Stimulated activated CD4-positive, alpha-beta T cell treated with anti-CD3 and anti-CD28 coated beads, Interleukin-2, amount 100 ng/mL, for 48 hours (primary cell): ENCODE results near the gene RNF215.

Experiments used
- DNase-seq, 2 donors: peaks; one replicate each; pipeline ENCODE4 v3.0.0-alpha.2; 2020

The RNF215 gene

GRCh38 chr22:30393885-30394284, 6.7 kb upstream of the RNF215 start:
- DNase-seq, result no peak

GRCh38 chr22:30393322-30393680, 6.1 kb upstream of the RNF215 start:
- DNase-seq, result no peak

DNA sequence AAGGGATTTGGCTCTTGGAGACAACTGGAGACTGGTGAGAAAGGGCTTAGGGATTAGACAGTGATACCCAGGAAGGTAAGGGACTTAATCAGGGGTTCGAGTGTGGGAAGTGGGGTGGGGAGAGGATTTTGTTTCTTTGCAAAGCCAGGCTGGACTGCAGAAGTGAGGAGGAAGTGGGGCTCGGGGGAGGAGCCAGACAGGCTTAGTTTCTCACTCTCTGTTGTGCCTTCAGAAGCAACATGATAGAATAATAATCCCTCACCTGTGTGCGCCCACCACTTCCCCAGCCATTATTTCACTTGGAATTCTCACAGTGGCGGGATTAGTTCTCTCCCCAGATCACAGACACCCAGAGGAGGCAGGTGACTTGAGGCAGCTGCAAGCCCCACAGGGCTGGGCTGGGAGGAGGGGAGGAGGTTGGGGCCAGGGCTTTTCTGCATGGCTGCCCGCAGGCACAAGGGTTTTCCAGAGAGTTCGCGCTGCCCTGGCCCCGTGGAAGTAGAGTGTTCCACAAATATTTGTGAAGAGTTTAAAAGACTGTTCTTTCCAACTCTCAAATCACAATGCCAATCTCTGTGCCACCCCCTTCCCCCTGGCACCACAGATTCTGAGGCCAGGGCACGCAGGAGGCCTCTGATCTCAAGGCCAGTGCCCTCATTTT, 5.6 kb upstream of the RNF215 start:
- DNase-seq, result no peak

GRCh38 chr22:30390974-30391691, 3.9 kb upstream of the RNF215 start:
- DNase-seq, result peak; percentile 71 to 72

DNA sequence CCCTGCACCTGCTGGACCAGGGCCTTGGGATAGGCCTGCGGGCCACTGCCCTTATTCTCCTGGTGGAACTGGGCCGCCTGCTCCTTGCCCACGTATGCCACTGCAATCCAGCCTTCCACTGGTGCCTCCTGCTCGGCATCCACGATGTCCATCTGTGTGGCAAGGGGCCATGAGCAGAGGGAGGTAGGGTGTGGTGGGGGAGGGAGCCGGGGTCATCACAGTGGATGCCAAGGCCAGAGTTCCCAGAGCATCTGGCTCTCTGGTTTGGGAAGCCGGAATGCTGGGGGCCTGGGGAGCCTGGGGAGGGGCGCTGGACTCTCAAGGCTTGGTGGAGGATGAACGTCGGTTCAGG, 627 bp downstream of the RNF215 start:
- no peak for DNase-seq

DNA sequence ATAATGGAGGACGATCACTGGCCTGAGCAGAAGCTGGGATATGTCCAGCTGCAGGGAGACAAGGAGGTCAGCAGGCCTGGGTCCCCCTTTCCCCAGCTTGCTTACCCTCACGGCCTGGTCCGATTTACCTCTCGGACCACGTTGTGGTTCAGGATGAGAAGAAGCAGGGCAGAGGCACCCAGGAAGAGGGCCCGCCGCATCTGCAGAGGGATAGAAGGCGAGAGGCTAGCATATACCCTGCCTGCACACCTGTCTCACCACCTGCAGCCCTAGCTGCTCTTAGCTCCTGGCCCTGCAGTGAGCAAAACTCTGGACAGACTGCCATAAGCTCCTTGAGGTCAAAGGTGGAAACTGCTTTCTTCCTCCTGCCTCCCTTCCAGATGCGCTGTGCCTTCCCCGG, 1.3 kb downstream of the RNF215 start:
- no peak for DNase-seq

GRCh38 chr22:30383061-30383460, 4.2 kb downstream of the RNF215 start:
- DNase-seq, result no peak

DNA sequence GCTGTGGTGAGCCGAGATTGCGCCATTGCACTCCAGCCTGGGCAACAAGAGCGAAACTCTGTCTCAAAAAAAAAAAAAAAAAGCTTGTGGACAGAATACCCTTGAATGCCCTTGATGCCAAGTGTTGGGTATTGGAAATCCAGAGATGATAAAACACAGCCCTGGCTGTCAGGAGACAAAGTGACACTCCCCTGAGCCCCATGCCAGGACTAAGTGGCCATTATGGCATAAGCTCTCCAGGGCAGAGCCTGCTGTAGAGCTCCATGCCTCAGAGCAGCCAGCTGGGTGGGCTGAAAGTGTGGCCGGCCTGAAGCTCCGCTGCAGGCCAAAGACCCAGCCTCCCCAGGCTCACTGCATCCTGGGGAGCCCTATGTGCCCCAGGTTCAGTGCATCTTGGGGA, 4.9 kb downstream of the RNF215 start:
- no peak for DNase-seq

DNA sequence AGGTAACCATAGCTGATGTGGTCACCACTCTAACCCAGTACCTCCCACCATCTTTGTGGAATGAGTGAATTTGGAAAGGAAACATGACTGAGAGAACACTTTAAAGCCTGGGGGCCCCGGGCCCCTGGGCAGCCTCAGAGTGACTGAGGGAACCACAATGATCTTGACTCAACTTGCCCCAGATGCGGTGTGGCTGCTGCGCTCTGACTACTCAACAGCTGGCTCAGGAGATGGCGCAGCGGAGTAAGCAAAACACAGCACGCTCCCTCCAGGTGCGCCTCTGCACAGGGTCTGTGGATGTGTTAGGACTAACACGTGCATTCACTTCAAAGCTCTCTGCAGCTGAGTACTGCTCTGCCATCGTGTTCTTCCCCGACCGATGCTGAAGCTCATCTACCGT, 5.9 kb downstream of the RNF215 start:
- DNase-seq, result peak in 1 of 2 donors; percentile 23

DNA sequence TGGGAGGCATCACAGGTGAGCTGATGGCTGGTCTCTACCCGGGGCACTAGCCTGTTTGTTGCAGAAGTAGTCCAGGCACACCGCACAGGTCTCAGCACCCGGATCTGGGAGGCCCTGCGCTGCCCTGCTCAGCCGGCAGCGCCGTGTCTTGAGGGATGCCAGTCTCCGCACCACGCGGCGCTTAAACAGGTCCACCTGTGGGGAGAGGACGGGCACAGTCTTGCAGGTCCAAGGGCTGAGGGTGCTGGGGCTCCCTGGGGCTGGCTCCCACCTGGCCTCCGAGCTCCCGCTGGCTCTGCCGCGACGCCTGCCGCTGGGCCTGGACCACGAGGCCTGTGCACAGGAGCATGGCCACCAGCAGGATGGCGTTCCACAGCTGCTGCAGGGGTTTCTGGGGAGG, 7.2 kb downstream of the RNF215 start:
- DNase-seq, result no peak

DNA sequence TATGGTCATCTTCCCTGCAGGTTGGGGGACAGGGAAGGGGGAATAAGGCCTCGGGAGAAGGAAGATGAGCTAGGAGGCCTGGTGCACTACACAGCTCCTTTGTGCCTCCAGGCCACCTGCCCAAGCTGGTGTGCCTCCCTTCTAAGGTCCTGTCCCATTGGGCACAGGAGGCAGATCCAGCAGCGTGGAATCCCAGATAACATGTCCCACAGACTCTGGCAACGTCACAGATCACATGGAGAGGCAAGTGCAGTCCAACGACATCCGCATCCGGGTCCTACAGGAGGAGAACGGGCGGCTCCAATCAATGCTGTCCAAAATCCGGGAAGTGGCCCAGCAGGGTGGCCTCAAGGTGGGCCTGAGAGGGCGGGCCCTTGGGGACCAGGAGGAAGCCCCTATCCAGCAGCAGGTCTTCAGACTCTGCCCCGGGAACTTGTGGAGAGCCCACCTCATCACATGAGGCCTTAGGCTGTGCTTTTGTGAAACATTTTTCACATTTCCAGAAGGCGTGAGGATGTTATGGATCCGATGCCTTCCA, 11.8 kb downstream of the RNF215 start:
- DNase-seq, result no peak

DNA sequence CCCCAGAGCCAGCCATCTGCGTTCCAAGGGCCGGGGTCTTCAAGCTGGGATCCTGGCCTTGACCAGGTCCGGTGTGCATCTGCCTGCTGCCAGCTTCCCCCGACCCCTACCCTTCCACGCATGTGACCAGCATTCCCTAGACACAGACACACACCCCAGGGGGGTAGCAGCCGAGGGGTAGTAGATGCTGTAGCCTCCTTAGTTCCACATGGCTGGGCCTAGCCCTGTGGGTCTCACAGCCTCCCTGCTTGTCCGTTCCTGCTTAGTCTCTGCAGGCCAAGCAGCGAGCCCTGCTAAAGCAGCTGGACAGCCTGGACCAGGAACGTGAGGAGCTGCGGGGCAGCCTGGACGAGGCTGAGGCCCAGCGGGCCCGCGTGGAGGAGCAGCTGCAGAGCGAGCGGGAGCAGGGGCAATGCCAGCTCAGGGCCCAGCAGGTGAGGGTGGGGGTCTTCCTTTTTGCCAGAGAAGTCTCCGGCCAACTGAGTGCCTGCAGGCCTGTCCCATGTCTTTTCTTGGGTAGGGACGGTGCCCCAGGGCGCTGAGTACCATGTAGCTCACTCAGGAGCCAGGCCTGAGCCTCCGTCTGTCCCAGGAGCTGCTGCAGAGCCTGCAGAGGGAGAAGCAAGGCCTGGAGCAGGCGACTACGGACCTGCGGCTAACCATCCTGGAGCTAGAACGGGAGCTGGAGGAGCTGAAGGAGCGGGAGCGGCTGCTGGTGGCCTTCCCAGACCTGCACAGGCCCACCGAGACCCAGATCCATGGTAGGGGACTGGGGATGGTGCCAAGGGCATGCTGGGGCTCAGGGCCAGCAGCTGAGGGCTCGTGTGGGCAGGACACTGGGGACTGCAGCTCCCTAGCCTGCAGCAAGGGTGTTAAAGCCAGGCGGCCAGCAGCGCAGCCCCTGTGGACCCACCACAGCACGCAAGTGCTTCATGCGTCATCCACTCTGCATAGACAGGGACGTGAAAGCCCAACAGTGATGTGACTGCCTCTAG, 13.6 kb downstream of the RNF215 start:
- no peak for DNase-seq

DNA sequence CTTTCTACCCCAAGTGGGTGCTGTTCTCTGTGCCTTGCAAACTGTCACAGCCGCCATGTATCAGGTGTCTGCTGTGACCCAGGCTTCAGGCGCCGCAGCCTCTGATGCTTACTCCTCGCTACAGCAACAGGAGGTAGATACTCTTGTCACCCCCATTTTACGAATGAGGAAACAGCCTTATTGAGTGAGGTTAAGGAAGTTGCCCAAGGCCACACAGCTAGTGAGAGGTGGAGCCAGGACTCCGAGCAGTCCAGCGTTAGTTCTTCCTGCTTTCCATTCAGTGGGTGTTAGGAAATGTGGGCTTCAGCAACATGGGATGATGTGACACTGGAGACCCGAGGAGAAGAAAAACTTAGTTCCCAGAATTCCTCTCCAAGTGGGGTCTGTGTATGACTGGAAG, 14.3 kb downstream of the RNF215 start:
- DNase-seq, result no peak

- no peak for DNase-seq
These were observed 15.2 kb downstream of the RNF215 start for GRCh38 chr22:30371981-30372380.

- no peak for DNase-seq
These were observed 15.9 kb downstream of the RNF215 start for GRCh38 chr22:30371321-30371720.

GRCh38 chr22:30370641-30371230, 16.5 kb downstream of the RNF215 start:
- DNase-seq, result no peak

- DNase-seq, result no peak
These were observed 18.8 kb downstream of the RNF215 start for GRCh38 chr22:30368420-30368819.

DNA sequence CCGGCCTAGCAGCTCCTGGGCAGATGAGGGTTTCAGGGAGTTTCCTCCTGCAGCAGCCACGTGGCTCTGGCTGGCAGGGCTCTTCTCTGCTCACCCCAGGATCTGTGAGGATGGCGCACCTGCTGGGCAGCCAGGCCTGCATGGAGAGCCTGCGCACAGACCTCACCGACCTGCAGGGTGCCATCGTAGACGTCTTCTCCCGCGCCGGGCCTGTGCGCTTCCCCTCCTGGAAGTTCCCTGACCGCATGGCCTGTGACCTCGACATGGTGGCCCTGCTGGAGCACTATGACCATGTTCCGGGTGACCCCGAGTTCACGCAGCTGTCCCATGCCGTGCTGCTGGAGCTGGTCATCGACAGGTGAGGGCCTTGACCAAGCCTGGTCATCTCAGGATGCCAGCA, 21.3 kb downstream of the RNF215 start:
- no peak for DNase-seq

GRCh38 chr22:30362651-30363281, 24.4 kb downstream of the RNF215 start:
- DNase-seq, result no peak

DNA sequence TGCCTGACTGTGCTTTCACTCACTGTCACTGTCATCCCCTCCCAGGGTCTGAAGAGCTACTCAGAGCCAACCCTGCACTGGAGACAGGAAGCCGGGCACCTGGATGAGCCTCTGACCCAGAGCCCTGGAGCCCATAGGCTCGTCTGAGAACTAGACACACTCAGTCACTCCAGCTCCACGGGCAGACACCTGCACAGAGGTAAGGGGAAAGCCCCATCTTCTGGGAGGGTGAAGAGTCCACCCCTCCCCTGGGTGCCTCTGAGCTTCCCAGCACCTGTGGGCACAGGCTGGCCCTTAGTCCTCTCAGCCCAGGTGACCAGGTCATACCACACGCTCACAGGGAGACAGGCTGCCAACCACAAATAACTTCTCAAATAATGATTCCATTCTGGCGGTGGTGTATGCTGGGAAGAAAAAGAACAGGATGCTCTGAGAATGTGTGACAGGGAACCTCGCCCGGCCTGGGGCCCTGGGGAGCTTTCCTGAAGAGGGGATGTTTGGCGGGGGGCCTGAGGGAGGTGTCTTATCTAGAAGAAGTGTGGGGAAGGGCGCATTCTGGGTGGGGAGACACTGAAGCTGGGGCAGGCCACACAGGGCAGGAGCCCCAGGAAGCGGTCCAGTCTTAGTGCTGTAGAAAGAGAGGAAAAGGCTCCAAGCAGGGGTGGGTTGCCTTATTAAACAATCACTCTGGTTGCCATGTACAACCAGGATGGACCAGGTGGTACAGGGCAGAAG, 25.1 kb downstream of the RNF215 start:
- DNase-seq, result no peak

DNA sequence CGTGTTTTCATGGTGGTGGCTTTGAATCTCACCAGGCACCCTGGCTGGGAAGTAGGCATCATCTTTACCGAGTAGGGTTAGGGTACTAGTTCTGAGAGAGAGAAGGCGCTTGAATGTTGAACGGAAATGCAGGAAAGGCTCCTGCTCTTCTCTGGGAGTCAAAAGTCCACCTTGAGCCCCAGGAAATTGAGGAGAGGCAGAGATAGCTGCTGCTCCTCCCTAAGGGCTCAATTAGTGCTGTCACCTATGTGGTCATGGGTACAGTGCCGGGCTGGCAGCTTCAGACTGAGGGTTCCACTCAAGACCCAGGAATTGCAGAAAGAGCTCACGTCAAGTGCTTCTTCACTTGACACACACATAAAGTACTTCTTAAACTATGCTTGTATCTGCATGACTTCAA, 28.7 kb downstream of the RNF215 start:
- DNase-seq, result no peak
